Measurements from ENCODE around the gene B4GALT1.

- no peak for TF ChIP-seq CTCF (IDR thresholded peaks at IDR 0.05)
- no peak for TF ChIP-seq POLR2A (IDR thresholded peaks at IDR 0.05)
These were observed 58.7 kb downstream of the B4GALT1 start for GRCh38 chr9:33108472-33108871.

Data from uterus (tissue), 2 donors.